NCI-H1048 (cell line): ENCODE measurements around the gene ERAS.
"Not testable (repeated sequence)": the region's sequence is repeated elsewhere in the genome, so short reads cannot be mapped to it uniquely, and the experiment has no call there.

Experiments
- DNase-seq: peaks from one replicate; lab custom pipeline; 2025; lab: John Stamatoyannopoulos, UW

Gene ERAS

DNA sequence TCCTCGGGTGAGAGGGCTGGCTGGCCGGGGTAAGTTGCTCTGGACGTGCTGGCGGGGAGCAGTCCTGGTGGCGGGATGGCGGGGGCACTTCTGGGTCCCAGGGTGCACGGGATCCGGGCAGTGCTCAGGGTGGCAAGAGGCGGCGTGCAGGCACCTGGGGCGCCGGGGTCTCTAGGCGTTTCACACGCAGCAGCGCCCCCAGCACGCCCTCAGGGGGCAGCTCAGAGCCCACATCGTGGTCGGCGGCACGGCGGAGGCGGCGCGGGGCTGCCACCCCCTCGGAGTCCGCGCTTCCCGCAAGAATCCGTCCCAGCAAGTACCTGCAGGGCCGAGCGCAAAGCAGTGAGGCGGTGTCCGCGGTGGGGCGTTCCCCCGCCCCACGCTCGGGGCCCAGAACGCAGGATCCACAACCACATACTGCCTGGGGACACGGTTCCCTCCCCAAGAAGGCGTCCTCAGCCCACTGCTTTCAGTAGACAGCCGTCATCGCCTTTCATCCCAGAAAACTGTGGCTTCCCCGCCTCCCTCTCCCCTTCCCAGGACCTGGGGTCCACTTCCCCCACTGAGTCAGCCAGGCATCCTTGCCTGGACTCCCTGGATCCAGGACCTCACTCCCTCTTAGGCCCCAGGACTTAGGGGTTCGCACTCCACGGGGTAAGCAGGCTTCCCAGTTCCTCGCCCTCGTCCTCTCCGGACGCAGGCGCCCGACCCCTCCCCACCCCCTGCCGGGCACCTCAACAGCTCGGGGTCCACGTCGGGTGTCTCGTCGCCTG is 5.0 kb downstream of the ERAS start:
- DNase-seq: no peak

DNA sequence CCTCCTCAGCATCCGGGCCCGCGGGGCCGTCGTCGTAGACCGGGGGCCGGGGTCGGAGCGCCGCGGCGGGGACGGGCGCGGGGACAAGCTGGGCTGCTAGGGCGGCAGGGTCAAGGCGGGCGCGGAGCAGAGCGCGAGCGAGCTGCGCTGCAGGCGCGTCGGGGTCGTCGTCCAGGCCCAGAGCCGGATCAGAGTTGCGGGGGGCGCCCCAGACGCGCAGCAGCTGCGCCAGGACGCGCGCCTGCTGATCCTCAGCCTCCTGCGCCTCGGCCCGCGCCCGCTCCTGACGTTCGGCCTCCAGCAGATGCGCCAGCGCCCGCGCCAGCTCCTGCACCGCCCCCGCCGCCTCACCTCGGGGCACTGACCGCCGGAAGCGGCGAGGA is 5.6 kb downstream of the ERAS start:
- no peak for DNase-seq

GRCh38 chrX:48833542-48834138 is 7.3 kb downstream of the ERAS start:
- DNase-seq: no peak

DNA sequence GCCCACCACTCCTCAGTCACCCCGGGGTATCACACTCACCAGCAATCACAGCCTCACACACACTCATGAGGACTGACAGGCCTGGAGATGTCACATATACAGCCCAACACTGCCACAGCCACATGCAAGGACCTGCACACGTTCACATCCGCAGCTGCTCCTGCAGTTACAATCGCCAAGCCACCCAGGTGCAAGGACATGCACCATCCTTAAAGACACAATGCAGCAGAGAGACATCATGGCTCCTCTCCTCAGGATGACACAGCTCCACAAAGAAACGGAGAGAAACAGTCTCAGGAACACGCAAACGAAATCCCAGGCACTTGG is 8.0 kb downstream of the ERAS start:
- DNase-seq: no peak

DNA sequence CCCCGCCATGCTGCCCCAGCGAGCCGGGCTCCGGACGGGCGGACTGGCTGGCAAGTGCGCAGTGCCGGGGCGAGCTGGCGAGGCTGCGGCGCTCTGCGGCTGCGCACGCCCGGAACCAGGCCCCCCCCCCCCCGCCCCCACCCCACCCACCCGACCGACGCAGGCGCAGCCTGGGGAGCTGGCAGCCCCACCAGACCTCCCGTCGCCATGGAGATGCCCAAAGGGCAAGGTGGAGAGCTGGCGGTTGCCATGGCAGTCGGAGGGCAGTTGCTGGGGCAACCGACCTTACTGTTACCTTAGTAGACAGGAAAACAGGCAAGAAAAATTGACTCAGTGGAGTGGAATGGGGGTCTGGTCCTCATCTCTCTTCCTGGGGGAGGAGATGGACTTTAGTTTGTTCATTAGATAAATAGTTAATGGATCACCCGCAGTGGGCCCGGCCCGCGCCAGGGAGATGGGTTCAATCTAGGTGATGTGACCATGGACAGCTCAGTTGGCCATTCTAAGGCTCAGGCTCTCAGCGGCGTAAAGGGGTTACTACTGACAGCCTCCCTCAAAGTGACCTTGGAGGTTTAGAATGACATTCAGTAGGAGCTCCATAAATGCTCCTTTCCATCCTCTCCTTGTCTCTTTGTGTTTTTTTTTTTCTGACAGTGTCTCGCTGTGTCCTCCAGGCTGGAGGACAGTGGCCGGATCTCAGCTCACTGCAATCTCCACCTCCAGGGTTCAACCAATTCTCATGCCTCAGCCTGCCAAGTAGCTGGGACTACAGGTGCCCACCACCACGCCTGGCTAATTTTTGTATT is 9.4 kb downstream of the ERAS start, which contains the start of gene PCSK1N:
PCSK1N (minus strand) TSS at position 87 of the 806 bp plus-strand sequence; CDS start at position 9, 78 bp downstream.
- peak; percentile 54 for DNase-seq

DNA sequence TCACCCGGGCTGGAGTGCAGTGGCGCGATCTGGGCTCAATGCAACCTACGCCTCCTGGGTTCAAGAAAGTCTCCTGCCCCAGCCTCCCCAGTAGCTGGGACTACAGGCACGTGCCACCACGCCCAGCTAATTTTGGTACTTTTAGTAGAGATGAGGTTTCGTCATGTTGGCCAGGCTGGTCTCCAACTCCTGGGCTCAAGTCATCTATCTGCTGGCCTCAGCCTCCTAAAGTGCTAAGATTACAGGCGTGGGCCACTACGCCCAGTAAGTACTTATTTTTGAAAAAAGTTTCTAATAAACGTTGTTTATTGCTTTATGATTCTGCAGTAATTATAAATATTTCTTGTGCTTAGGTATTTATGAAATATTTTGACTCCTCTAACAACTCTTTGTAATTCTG is 13.4 kb downstream of the ERAS start:
- DNase-seq: no peak

- DNase-seq: no peak
Observed at GRCh38 chrX:48848847-48849246, 22.5 kb downstream of the ERAS start.

DNA sequence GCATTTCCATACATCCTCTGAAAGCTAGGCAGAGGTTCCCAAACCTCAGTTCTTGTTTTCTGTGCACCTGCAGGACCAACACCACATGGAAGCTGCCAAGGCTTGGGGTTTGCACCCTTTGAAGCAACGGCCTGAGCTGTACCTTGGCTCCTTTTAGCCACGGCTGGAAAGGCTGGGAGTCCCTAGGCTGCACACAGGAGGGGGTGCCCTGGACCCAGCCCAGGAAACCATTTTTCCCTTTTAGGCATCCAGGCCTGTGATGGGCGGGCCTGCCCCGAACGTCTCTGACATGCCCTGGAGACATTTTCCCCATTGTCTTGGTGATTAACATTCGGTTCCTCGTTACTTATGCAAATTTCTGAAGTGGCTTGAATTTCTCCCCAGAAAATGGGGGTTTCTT is 26.5 kb downstream of the ERAS start:
- DNase-seq: no peak

- not testable (repeated sequence) for DNase-seq
Observed at GRCh38 chrX:48853494-48853893, 27.2 kb downstream of the ERAS start.

DNA sequence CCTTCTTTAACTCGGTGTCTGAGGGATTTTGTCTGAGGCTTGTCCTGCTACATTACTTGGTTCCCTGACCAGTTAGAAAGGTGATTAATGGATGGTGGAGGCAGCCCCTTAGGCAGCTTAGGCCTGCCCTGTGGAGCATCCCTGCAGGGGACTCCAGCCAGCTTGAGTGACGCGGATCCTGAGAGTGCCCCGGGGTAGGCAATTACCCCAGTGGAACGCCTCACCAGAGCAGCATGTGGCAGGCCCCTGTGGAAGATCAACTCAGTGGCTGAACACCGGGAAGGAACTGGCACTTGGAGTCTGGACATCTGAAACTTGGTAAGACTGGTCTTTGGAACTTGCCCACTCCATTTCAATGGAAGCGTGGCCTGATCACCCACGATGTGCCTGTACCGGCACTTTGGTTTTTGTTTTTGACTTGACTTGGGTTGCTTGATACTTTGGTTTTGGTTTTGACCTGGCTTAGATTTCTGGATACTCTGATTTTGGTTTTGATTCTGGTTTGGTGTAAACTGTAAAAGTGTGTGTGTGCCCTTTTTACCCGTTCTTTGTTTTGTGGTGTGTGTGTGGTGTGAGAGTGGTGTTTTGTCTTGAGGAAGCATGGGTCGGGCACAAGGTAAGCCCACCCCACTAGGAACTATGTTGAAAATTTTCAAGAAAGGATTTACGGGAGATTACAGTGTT is 27.9 kb downstream of the ERAS start:
- not testable (repeated sequence) for DNase-seq

GRCh38 chrX:48854898-48855297 is 28.6 kb downstream of the ERAS start:
- no peak for DNase-seq

- no peak for DNase-seq
Observed at GRCh38 chrX:48864210-48864609, 37.9 kb downstream of the ERAS start.

GRCh38 chrX:48872017-48872416 is 45.7 kb downstream of the ERAS start:
- DNase-seq: not testable (repeated sequence)

DNA sequence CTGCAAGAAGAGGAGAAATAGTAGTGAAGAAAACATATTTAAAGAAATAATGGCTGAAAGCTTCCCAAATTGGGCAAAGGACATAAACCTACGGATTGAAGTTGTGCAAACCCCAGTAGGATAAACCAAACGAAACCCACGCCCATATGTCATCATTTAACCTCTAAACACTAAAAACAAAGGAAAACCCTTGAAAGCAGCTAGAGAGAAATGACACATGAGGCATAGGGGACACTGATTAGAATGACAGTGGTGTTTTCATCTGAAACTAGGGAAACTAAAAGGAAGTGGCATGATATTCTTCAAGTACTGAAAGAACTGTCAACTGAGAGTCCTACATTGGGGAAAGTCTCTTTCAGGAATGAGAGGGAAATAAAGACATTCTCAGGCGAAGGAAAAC is 50.6 kb downstream of the ERAS start:
- DNase-seq: not testable (repeated sequence)
